Cardiac fibroblast (primary cell): Measurements from ENCODE around the gene SNAI1.

Experiments used
- DNase-seq, 2 donors: peaks; one replicate each; pipeline versions ENCODE4 v3.0.0 to v3.0.0-alpha.2; 2010; ENCODE audit warnings: low read depth in 2 of 2
- H3K4me3 ChIP-seq, 2 donors: replicated peaks in 1 of 2; 1 replicate in 1 of 2; 2 replicates in 1 of 2; pipeline ENCODE4 v1.5.1; 2011; ENCODE audit warnings: low read depth in 2 of 2, low read length in 2 of 2, mild to moderate bottlenecking in 2 of 2, moderate library complexity in 1 of 2
- CTCF ChIP-seq: IDR thresholded peaks from one replicate; pipeline ENCODE4 v1.5.1; 2011; ENCODE audit warnings: low read depth, mild to moderate bottlenecking, low read length, inconsistent platforms

Gene SNAI1

GRCh38 chr20:49981218-49982071 lies 1.3 kb upstream of the SNAI1 start:
- no peak overlapping the region for H3K4me3 ChIP-seq

GRCh38 chr20:49982072-49982345 lies 771 bp upstream of the SNAI1 start:
- peak overlapping the region in 1 of 2 donors; percentile 45 for H3K4me3 ChIP-seq
- DNase-seq: no peak
- TF ChIP-seq CTCF: no peak

More at GRCh38 chr20:49981218-49982071, 1.3 kb upstream of the SNAI1 start:
- no peak for TF ChIP-seq CTCF
- no peak for DNase-seq

- no peak for TF ChIP-seq CTCF
- DNase-seq: peak in 1 of 2 donors; percentile 19
- H3K4me3 ChIP-seq: peak overlapping the region; percentile 90 to 97
Observed at GRCh38 chr20:49983123-49983847, 505 bp downstream of the SNAI1 start.

GRCh38 chr20:49983848-49984408 lies 1.1 kb downstream of the SNAI1 start:
- peak; percentile 48 to 68 for DNase-seq
- TF ChIP-seq CTCF: no peak
- H3K4me3 ChIP-seq: peak overlapping the region; percentile 90 to 97

GRCh38 chr20:49984426-49985153 lies 1.8 kb downstream of the SNAI1 start:
- TF ChIP-seq CTCF: no peak
- H3K4me3 ChIP-seq: peak overlapping the region; percentile 90 to 97
- DNase-seq: no peak

GRCh38 chr20:49985157-49985556 lies 2.4 kb downstream of the SNAI1 start:
- no peak for TF ChIP-seq CTCF
- peak in 1 of 2 donors; percentile 18 for DNase-seq
- H3K4me3 ChIP-seq: peak overlapping the region; percentile 90 to 97
